NCI-H748 (cell line): ENCODE results near the gene IFNA1.
A peak's percentile ranks its signal among the peaks of the same experiment; 100 is the strongest.
"Not testable (repeated sequence)": the region's sequence is repeated elsewhere in the genome, so short reads cannot be mapped to it uniquely, and the experiment has no call there.

ENCODE experiments used
- DNase-seq: peaks from one replicate; lab custom pipeline; 2025; ENCODE audit not compliant: unreplicated experiment; lab: John Stamatoyannopoulos, UW

IFNA1 gene

DNA sequence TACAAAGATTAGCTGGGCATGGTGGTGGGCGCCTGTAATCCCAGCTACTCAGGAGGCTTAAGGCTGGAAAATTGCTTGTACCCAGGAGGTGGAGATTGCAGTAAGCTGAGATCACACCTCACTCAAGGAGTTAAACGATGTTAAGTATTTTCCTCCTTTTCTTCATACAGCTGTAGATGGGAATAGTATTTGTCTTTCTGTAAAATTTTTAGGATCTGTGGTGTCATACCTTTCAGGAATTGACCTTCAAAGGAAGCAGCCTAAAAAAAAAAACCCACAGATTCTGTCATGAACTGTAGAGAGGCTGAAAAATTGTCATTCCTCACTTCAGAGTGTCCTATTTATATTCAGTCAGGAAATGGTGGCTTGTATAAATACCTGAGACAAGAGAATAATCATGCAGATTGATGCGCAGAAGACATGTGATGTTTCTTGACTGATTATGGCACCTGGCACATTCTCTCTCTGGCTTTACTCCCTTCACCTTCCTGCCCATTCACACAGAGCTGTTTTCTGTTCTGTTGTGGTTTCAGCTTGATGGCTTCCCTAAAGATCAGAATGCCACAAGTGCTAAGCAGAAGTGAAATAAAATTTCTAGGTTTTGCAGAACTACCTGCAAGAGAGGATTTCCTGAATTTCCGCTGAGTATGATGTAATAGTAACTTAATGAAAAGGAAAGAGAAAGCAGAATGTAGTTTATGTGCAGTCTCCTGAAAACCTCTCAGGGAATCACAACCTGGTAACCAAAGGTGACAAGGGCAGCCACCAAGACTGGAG lies 3.8 kb downstream of the IFNA1 start:
- no peak for DNase-seq

DNA sequence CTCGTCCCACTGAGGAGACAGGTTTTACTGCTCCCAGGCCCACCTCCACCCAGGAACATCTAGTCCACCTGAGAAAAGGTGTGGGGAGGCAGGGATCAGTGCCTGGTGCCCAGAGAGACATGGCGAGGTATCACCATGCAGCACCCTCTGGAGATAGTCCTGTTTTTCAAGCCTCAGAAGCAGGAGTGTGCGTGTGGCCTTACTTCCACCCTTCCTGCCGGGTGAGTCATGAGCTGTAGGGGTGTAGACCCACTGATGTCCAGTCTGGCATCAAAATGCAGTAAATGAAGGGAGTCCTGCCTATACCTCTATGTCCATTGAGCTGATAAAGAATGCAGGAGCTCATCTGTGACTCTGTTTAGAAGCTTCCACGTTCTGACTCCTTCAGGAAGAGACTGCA lies 9.1 kb downstream of the IFNA1 start:
- not testable (repeated sequence) for DNase-seq

DNA sequence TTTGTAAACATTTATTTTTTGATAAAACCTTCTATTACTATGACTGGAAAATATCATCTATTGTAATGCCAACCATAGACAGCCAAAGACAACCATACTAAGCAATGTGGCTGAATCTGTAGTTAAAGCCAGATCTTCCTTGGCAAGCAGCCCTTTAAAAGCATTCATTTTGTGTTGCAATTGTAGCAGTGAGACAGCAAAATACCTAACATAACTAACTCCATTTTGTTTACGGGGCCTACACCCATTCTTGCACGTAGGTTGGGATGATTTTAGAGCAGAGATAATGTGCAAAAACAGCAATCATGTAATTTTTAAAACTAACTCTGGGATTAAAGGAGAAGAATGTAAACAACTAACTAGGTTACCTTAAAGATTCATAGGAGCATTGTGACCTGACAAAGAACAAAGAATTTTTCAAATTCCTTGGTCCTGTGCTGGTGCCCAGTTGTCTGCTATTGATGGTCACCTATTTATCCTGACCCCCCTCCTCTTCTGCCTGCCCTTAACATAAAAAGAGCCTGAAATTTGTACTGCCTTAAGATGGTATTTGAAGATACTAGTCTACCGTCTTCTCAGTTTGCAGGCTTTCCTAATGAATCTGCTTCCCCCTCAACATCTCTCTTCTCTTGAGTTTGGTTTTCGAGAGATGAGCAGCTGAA lies 10.6 kb downstream of the IFNA1 start:
- no peak for DNase-seq

DNA sequence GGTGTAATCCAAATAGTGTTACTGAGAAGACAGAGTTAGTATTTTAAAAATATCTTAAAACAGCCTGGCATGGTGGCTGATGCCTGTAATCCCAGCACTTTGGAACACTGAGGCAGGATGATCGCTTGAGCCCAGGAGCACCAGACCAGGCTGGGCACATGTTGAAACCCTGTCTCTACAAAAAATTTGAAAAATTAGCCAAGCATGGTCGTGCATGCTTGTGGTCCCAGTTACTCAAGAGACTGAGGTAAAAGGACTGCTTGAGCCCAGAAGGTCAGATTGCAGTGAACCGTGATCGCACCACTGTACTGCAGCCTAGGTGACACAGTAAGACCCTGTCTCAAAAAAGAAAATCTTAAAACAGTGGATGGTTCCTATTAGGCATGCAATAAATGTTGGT lies 12.4 kb downstream of the IFNA1 start:
- no peak for DNase-seq

DNA sequence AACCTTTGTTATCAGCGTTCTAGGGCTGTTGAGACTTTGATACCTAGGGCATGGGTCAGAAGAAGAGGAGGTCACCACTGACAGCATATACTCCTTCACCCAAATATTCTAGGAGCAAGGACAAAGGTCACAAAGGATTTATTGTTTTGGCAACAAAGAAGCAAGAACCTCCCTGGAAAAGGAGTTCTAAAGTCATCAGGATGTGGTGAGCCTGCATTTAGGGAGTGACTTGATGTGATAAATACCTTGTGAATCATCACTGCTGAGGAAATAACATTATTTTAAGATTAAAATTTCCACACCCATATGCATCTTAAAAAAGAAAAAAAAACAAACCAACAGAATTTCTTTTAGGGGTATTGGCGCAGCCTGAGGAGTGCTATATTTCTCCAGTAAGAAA lies 13.9 kb downstream of the IFNA1 start:
- DNase-seq = no peak

DNA sequence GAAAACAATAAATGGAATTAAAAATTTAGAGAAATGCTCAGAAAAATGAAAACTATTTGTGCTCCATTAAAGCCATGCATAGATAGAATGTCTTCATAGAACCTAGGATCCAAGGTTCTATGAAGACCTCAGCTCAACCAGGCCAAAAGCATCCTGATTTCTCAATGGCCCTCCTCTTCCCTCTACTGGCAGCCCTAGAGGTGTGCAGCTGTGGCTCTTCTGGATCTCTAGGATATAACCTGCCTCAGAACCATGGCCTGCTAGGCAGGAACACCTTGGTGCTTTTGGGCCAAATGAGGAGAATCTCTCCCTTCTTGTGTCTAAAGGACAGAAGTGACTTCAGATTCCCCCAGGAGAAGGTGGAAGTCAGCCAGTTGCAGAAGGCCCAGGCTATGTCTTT lies 15.1 kb downstream of the IFNA1 start:
- DNase-seq = no peak

DNA sequence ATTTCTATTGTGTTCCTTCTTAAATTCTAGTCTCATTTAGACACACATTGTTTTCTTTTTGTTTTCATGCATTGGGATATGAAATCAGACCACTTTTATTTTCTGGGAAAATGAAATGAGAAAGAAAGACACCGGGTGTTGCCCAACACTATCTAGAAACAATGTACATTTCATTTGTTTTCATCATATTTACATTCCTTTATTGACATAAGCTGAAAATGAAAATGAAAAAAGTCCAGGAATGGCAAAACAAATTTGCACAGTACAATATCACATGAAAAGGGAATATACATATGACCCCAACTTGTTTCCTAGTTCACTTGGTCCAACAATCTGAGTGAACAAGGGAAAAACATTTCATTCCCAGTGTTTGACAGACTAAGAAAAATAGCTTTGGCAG lies 21.1 kb downstream of the IFNA1 start:
- DNase-seq = no peak

DNA sequence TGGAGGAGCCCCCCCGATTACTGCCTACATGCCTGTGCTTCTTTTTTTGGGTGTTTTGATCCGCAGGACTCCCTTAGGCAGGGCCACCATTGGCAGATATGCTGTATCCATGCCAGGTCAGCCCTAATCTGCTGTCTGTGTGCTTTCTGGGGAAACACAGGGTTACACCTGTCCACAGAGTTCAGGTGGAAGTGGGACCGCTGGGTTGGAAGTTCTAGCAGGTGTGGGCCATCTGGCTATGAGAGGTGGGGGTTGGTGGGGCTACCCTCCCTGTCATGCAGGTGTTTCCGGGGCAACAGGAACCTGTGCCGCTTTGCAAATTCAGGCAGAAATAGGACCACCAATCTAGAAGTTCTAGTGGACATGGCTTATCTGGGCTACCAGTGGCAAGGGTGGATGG lies 24.9 kb downstream of the IFNA1 start:
- DNase-seq = no peak

DNA sequence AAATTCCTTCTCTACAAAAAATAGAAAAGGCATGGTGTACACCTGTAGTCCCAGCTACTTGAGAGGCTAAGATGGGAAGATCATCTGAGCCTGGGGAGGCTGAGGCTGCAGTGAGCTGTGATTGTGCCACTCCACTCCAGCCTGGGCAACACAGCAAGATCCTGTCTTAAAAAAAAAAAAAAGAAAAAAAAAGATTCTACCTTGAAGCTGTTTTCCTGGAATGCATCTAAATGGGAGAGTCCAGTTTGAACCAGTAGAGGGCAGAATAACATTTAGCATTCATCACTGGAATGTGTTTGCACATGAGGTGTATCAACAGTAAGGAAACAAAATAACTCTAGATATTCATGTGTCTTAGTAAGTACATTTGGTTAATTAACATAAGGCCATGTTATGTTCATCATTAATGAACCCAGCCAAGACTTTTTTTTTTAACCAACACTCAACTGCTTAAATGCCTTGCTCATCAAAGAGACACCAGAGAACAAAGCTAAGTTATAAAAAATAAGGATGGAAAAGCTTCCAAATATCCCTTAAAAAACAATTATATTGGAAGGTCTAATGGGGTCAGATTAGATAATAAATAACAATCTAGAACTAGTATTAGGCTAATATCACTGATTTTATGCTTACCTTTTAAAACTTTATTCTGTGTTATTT lies 25.8 kb downstream of the IFNA1 start:
- DNase-seq = peak; percentile 36

DNA sequence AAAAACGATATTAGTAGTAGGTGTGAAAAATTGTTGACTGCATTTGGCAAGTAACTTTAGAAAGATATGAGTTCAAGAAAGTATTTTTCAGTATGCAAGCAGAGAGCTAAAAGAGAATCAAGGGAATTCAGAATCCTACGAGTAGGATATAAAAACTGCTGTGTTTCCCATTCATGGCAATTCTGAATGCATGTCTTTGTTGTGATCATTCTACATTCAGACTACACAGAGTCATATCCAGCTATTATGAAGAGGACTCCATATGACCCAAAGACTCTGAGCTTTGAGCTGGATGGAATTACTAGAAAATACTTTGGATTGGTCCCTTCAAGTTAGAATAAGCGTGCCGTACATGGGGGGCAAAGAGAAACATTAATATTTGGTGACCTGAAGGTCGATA lies 29.9 kb downstream of the IFNA1 start:
- DNase-seq = no peak

DNA sequence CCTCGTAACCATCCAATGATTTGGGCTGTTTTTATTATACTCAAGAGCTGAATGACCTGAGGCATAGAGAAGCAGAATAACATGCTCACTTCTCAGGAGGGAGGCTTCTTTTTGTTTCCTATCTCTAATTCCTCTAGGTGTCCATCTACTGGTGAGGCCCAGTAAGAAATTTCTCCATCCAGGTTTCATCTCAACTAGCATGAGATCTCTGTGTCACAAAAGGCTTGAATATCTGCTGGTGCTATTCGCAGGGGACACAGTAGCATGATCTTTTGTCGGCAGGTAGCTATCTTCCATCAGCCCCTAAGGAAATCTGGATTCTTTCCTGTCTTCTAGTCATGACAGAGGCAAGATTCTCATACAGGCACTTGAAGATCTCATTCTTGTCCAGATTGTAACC lies 33.0 kb downstream of the IFNA1 start:
- no peak for DNase-seq

DNA sequence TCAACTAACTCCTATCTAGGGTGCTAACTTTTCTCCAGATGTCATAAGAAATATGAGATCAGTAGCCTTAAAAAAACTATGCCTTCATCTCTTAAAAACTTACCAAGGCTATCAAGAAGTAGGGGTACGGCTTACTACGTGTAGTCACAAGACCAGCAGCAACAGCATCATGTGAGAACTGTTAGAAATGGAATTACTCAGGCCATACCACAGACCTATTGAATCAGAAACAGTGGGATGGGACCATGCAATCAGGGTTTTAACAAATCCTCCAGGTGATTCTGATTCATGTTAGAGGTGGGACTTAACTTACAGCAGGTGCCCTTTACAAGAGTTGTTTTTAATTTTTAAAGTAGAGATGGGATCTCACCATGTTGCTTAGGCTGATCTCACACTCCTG lies 37.2 kb downstream of the IFNA1 start:
- no peak for DNase-seq

DNA sequence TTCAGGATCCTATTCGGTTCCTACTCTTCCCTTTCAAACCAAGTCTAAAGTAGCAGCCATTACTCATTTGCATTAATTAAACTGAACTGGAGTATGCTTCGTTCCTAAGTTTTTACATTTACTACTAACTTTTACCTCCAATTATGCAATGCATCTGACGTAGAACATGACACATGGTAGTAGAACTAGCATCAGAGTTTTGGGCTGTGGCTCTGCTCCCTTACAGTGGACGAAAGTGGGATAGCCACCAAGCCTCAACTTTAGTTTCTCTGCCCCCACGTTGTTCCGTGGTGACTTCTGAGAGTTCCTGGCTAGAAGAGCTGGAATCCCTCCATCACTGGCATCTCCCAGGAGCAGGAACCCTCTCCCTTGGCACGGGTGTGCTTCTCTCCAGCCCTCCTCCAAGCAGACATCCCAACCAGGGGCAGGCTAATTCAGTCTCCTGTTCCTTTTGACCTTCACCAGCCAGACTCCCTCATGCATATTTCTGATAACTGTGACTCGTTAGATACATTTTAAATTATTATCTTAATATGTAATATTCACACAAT lies 39.0 kb downstream of the IFNA1 start:
- DNase-seq = no peak

DNA sequence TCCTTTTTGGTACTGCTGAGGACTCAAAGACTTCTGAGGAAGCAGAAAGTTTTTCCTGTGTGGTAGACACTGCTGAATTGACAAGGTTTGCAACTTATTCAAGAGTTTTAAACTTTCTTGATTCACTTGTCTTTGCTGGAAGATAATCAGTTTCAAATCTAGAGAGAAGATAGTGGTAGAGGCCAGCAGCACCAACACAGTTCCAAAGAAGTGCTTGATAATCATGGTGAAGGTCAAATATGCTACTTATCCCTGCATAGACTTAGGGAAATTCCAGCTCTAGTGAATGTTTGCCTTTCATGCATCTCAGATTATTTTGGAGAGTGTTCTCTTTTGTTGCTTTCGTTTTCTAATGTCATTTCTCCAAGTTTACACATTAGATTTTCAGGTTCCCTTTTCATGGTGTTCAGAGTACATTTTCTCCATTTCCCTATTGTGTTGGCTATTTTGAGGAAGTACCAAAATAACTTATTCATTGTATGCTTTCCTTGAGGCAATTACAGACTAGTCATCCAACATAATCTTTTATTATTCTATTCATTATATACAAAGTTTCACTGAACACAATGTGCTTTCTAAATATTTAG lies 41.3 kb downstream of the IFNA1 start:
- no peak for DNase-seq

DNA sequence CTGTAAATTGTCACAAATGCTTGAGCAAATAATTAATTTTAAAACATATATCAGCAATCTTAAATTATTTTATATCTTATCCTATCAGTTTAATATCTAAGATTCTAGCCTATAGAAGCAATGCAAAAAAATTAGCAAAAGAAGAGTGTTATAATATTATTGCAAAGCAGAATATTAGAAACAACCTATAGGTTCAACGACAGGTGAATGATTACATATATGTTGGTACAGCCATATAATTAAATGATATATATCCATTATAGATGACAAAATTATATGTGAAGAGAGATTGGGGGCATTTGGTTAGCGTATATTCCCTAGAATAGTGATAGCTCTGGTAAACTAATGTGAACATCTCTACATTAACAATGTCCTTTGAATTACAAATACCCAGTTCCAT lies 42.0 kb downstream of the IFNA1 start, which contains the start of gene IFNE:
TSS of gene IFNE (minus strand) at position 101 of the 400 bp plus-strand sequence. CDS start 619 bp downstream, outside the sequence.
- DNase-seq = no peak
